ENCODE measurements around the gene DCDC2B.
A peak's percentile ranks its signal among the peaks of the same experiment; 100 is the strongest.
"Not testable (repeated sequence)": the region's sequence is repeated elsewhere in the genome, so short reads cannot be mapped to it uniquely, and the experiment has no call there.

DCDC2B gene

GRCh38 chr1:32228771-32229170 is 19.9 kb downstream of the DCDC2B start:
- DNase-seq = no peak

- DNase-seq = no peak
Measured at GRCh38 chr1:32231843-32232432, 23.0 kb downstream of the DCDC2B start.

GRCh38 chr1:32232558-32233304 is 23.8 kb downstream of the DCDC2B start:
- DNase-seq = no peak

- DNase-seq = no peak
Measured at GRCh38 chr1:32234792-32235191, 25.9 kb downstream of the DCDC2B start.

GRCh38 chr1:32239337-32239736 is 30.4 kb downstream of the DCDC2B start:
- no peak for DNase-seq

- DNase-seq = no peak
Measured at GRCh38 chr1:32239790-32240139, 30.9 kb downstream of the DCDC2B start.

- peak; percentile 65 to 80 (median 76) for DNase-seq
Measured at GRCh38 chr1:32240140-32240951, 31.5 kb downstream of the DCDC2B start.

- peak; percentile 17 to 43 (median 28) for DNase-seq
Measured at GRCh38 chr1:32241001-32241763, 32.3 kb downstream of the DCDC2B start.

GRCh38 chr1:32242341-32242851 is 33.5 kb downstream of the DCDC2B start:
- DNase-seq = peak; percentile 26 to 68 (median 63)

GRCh38 chr1:32246888-32247273 is 38.0 kb downstream of the DCDC2B start, which contains the start of gene FAM167B:
Gene FAM167B (plus strand): TSS chr1:32247222. CDS start chr1:32247422, 200 bp downstream.
- DNase-seq = no peak

- DNase-seq = no peak
Measured at GRCh38 chr1:32247452-32247851, 38.6 kb downstream of the DCDC2B start.

GRCh38 chr1:32247983-32248889 is 39.3 kb downstream of the DCDC2B start:
- DNase-seq = peak; percentile 81 to 94 (median 87)

- DNase-seq = no peak
Measured at GRCh38 chr1:32249831-32250525, 41.1 kb downstream of the DCDC2B start.

- no peak for DNase-seq
Measured at GRCh38 chr1:32250893-32251716, 42.2 kb downstream of the DCDC2B start, which contains the start of gene LCK. Gene LCK (plus strand): TSS chr1:32251265. CDS start chr1:32274330, 23,065 bp downstream.

GRCh38 chr1:32255072-32256071 is 46.5 kb downstream of the DCDC2B start:
- DNase-seq = no peak

GRCh38 chr1:32256473-32257226 is 47.8 kb downstream of the DCDC2B start:
- no peak for DNase-seq

- no peak for DNase-seq
Measured at GRCh38 chr1:32257227-32257508, 48.3 kb downstream of the DCDC2B start.

- DNase-seq = not testable (repeated sequence)
Measured at GRCh38 chr1:32263236-32263593, 54.3 kb downstream of the DCDC2B start.

Measured in suppressor macrophage (primary cell).